Activated CD8-positive, alpha-beta memory T cell treated with anti-CD3 and anti-CD28 coated beads, Interleukin-2, amount 50 U/mL, for 1 hour (primary cell): ENCODE results near the gene USE1.

Experiments used
- DNase-seq: peaks from one replicate; pipeline ENCODE4 v3.0.0-alpha.2; 2020; ENCODE audit errors: extremely low read depth

USE1 gene

GRCh38 chr19:17205237-17206140 is 9.7 kb upstream of the USE1 start:
- DNase-seq = no peak

GRCh38 chr19:17206736-17207581 is 8.2 kb upstream of the USE1 start:
- DNase-seq = no peak

GRCh38 chr19:17209126-17210036 is 5.8 kb upstream of the USE1 start:
- no peak for DNase-seq

GRCh38 chr19:17210296-17210695 is 4.9 kb upstream of the USE1 start:
- DNase-seq = no peak

- no peak for DNase-seq
Observed at GRCh38 chr19:17211547-17212446, 3.4 kb upstream of the USE1 start.

- no peak for DNase-seq
Observed at GRCh38 chr19:17213334-17213733, 1.8 kb upstream of the USE1 start.

GRCh38 chr19:17214508-17215126 is 540 bp upstream of the USE1 start:
- no peak for DNase-seq

GRCh38 chr19:17216058-17216670 is 1.0 kb downstream of the USE1 start:
- no peak for DNase-seq

- DNase-seq = no peak
Observed at GRCh38 chr19:17219286-17219685, 4.1 kb downstream of the USE1 start.

- no peak for DNase-seq
Observed at GRCh38 chr19:17220207-17220758, 5.1 kb downstream of the USE1 start.

- no peak for DNase-seq
Observed at GRCh38 chr19:17225053-17225452, 9.9 kb downstream of the USE1 start.

GRCh38 chr19:17226002-17226933 is 11.1 kb downstream of the USE1 start, which contains the start of gene OCEL1:
Gene OCEL1 (plus strand): TSS chr19:17226226. CDS start chr19:17226248, 22 bp downstream.
- DNase-seq = peak; percentile 92

GRCh38 chr19:17227798-17228367 is 12.7 kb downstream of the USE1 start:
- DNase-seq = no peak

- DNase-seq = no peak
Observed at GRCh38 chr19:17229890-17230289, 14.7 kb downstream of the USE1 start.

GRCh38 chr19:17232258-17232657 is 17.1 kb downstream of the USE1 start:
- no peak for DNase-seq

GRCh38 chr19:17234911-17235299 is 19.7 kb downstream of the USE1 start:
- DNase-seq = no peak

- DNase-seq = peak; percentile 30
Observed at GRCh38 chr19:17235300-17235970, 20.3 kb downstream of the USE1 start.
